MV-4-11 (cell line): ENCODE data around the gene WDFY2.

ENCODE experiments used
- DNase-seq: peaks from one replicate; lab custom pipeline; 2025; lab: John Stamatoyannopoulos, UW

The WDFY2 gene

DNA sequence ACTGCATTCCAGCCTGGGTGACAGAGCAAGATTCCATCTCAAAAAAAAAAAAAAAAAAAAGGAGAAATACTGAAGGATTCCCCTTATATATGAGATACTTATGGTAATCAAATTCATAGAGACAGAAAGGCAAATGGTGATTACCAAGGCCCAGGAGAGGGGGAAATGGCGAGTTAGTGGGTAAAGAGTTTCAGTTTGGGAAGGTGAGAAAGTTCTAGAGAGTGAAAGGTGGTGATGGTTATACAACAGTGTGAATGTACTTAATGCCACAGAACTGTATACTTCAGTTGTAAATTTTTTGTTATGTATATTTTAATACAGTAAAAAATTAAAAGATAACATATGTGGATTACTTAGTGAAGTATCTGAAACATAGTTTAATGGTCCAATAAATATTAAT lies 129.5 kb downstream of the WDFY2 start:
- DNase-seq: no peak

GRCh38 chr13:51714663-51715168 lies 130.5 kb downstream of the WDFY2 start:
- peak; percentile 85 for DNase-seq

DNA sequence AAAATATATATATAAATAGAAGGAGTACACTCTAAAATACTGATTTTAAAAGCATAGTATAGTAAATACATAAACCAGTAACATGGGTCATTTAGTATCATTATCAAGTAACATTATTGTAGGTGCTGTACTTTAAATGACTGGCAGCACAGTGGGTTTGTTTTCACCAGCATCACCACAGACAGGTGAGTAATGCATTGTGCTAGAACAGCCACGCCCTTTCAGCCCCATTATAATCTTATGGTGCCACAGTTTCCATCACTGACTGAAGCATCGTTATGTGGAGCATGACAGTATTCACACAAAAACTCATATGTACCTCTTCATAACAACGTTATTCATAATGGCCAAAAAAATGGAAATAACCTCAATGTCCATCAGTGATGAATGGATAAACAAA lies 131.4 kb downstream of the WDFY2 start:
- DNase-seq: no peak

DNA sequence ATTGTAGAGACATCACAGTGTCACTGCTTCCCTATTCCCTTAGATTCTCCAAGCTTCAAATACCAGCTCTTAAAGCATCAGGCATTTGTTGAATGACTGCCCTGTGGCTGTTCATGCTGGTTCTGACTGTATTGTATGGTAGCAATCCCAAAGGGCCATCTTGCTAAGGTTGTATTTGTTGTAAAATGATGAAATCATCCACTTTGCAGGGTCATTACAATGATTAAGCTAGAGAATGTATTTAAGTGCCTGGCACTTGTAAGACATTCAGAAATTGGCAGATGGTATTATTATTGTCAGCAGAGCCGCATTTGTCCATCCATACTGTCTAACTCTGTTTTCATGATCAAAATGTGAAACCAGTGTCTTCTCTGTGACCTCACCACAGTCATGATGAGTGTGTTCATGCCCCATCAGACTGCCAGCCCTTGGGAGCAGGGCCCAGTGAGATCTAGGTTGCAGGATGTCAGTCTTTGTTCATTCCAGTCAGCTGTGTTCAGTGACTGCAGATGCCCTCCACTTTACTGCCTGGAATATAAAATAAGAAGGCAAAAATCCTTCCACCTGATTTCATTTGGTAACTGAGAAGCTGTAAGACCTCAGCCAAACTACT lies 133.6 kb downstream of the WDFY2 start:
- DNase-seq: no peak

DNA sequence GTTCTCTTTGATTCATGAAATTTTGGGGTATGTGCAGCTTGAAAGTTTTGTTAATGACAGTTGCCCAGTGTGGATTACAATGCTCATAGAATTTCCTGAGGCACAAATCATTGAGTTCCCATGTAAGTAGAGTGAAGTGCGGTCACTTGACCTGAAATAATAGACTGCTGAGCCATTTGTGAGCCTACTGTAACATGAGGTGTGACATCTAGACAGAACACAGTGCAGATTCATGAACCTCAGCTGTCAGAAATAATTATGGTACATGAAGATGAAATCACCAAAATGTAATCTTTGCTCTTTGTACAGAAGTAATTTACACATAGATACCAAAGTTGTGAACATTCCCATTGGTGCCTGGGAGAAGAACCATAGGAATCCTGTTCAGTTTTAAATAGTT lies 135.1 kb downstream of the WDFY2 start:
- DNase-seq: no peak

DNA sequence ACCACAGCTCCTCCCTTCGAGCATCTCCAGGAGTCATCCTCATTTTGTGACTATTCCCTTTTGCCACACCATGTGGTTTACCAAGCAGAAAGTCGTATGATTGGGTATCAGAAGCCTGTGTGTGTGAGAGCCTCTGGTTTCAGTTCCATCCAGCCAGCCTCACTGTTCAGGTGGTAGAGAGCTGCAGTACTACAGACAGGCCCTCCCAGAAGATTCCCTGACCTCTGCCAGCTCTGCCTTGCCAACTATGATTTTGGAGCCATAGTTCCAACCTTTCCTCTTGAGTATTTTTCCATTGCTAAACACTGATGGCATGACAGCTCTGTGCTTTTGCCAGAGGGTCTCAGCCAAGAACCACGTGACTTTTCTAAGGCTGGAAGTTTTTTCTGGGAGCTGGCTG lies 137.2 kb downstream of the WDFY2 start:
- peak; percentile 60 for DNase-seq

GRCh38 chr13:51723529-51723928 lies 139.3 kb downstream of the WDFY2 start:
- no peak for DNase-seq

- DNase-seq: no peak
Measured at GRCh38 chr13:51724721-51725120, 140.5 kb downstream of the WDFY2 start.

DNA sequence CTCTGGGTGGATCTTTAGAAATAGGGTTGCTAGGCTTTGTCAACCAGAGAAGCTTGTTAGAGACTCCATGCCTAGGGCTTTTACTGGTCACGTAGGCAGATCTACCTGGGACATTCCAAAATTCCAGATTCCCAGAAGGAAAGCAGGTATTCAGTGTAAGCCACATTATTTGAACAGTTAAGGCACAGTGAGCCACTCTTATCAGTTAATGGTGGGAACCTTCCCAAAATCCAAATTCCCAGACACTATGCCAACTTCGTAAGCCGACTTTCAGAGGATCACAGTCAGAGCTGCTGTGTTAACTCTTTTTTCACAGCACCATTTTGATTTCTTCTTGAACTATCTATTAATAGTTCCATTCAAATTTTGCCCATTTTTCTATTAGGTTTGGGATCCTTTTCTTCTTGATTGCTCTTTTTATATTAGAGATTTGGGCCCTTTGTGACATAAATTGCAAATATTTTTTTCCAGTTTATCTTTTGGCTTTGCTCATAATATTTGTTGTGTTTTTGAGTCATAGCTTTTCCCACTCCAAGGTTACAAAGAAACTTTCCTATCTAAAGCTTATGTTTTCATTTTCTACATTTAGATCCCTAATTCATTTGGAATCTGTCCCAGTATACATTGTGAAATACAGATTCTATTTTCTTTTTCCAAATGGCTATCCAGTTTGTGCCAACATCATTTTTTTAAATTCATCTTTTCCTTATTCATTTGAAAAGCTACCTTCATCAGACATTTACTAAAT lies 142.4 kb downstream of the WDFY2 start:
- no peak for DNase-seq

DNA sequence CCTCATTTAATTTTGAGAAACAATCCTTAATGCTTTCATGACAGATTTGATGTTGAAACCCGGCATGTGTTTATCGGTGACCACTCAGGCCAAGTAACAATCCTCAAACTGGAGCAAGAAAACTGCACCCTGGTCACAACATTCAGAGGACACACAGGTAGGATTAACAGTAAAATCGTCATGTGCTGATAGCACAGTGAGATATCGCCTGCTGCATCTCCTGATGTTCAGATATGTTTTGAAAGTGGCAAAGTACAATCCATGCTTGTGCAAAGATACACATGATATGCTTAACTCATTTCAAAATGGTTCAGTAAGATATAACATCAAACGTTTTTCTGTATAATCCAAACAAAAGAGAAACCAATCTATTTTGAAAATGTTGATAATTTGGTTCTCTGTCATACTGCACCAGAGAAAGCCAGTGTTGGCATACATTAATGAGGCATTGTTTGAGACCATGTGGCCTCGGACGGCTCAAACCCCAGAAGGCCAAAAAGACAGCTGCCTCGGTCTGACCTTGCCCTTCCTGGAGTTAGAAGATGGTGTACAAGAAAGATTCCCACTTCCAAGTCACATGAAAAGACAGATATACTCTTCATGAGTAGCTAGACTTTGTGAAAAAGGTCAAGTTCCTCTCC lies 143.5 kb downstream of the WDFY2 start:
- DNase-seq: no peak

- DNase-seq: no peak
Measured at GRCh38 chr13:51728275-51728673, 144.0 kb downstream of the WDFY2 start.

DNA sequence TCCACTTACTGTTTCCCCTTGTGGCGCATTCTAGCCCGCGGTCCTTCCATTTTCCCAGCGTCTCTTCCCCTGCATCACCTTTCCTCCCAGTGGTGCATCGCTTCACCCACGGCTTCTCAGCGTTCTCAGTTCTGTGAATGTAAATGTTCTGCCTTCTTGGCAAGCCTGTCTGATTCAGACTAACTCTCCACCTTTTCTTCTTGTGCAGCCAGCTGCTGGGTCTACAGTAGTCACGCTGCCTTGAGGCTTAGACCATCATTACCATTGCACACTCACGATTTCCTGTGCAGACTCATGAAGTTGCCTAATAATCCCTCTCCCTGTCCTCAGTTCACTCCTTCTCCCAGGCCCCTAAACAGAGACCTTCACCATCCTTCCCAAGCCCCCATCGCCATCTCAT lies 144.7 kb downstream of the WDFY2 start:
- DNase-seq: peak; percentile 39

- peak; percentile 58 for DNase-seq
Measured at GRCh38 chr13:51729866-51730553, 145.7 kb downstream of the WDFY2 start.

DNA sequence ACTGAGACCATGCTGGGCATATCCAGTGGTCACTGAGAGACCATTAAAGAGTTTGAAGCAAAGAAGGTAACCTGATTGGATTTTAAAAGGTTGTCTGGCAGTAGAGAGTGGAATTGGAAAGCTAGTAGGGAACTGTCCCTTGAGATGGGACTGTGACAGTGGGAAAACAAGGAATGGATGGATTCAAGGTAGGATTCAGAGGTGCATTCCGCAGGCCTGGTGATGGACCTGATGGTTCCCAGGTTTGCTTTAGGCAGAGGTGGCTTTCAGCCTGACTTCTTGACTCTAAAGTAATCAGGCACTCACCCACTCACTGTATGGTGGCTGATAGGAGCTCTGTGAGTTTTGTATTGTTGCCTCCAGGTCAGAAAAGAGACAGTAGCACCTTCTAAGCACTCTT lies 146.7 kb downstream of the WDFY2 start:
- DNase-seq: no peak

GRCh38 chr13:51731759-51732158 lies 147.5 kb downstream of the WDFY2 start:
- DNase-seq: no peak

GRCh38 chr13:51733374-51734298 lies 149.4 kb downstream of the WDFY2 start:
- DNase-seq: no peak

GRCh38 chr13:51734786-51735185 lies 150.5 kb downstream of the WDFY2 start:
- DNase-seq: no peak

DNA sequence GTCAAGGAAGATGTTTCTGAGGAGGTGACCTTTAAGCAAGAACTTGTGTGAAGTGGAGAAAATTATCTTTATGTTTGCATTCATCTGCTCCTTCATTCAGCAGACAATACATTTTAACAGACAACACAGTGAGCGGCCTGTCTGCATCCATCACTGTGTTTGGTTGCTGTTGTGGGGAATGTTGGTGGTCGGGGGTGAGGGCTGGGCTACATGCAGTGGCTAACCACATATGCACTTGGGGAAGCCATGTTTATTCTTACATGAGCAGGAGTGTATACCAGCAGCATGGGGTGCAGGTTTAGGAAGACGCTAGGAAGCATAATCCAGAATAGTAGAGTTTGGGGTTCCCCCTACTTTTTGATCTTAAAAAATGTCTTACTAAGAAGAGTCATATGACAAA lies 153.3 kb downstream of the WDFY2 start:
- DNase-seq: no peak

- no peak for DNase-seq
Measured at GRCh38 chr13:51738226-51738905, 154.1 kb downstream of the WDFY2 start.

GRCh38 chr13:51739027-51739764 lies 154.9 kb downstream of the WDFY2 start:
- no peak for DNase-seq
